ENCODE results near the gene ST6GAL1. TPM values are rescaled to one million over a fixed set of nuclear protein-coding genes. Genes with fewer than 3 reads are reported as not detected.

ST6GAL1 gene
- total RNA-seq, 1 experiment from 2014 or later = 15.6 TPM

DNA sequence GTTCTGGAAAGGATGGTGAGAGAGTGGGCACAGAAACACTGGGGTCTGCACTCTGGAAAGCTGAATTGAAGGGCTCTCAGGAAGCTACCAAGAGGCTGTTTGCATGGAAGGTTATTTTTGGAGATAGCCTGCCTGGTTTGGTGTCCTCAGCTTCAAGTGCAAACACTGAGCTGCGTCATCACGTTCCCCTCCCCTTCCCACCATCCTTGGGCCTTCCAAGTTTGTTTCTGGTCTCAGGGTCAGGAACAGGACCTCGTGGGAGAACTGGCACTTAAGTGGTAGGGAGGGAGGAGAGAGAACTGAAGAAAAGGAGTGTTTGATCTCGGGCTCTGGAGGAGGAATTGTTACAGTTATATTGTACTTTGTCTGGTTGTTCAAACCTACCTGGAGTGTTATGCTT lies 10.6 kb downstream of the ST6GAL1 start:
- no peaks in the 10 kb centered on the region for H3K36me3 ChIP-seq (ENCODE audit: control insufficient read depth in 1 of 2, insufficient read depth in 2 of 2, low read length in 2 of 2)
- no peak overlapping the region for H3K4me3 ChIP-seq (replicated peaks in 1 of 2; ENCODE audit: low read depth in 1 of 2, low read length in 2 of 2)
- H3K27ac ChIP-seq (ENCODE audit: low read depth, low read length) = no peak overlapping the region
- no peak overlapping the region for H3K4me2 ChIP-seq (ENCODE audit: low read length)
- POLR2A ChIA-PET = no interaction called here
- H3K4me1 ChIP-seq (ENCODE audit: control insufficient read depth in 1 of 2, insufficient read depth in 2 of 2, low read length in 2 of 2) = no peaks in the 10 kb centered on the region
- H3K79me2 ChIP-seq (ENCODE audit: insufficient read depth, low read length) = 0 out of 2 replicates have a peak, but pooled peaks cover under 1% of the 10 kb centered on the region
- no peaks in the 10 kb centered on the region for H3K27me3 ChIP-seq (ENCODE audit: insufficient read depth, low read length)
- ATAC-seq = no peak
- H3K9me3 ChIP-seq (ENCODE audit: control insufficient read depth in 1 of 2, insufficient read depth in 1 of 2, low read depth in 1 of 2, low read length in 2 of 2) = no peaks in the 10 kb centered on the region
- RAD21 ChIA-PET (ENCODE audit: low non-redundant PET in 1 of 2, low total read pairs in 2 of 2, uncharacterized antibody in 2 of 2, unreplicated experiment in 2 of 2) = interaction anchor here in 1 of 2 experiments (0.8 kb wide), 1 partner anchor 15 kb away, joined by 7 read pairs; no protein-coding TSS in a partner anchor
- no peaks in the 10 kb centered on the region for H3K9me2 ChIP-seq (ENCODE audit: insufficient read depth)
- H3K9ac ChIP-seq (ENCODE audit: low read length) = no peak overlapping the region
- no peak for TF ChIP-seq SP1 (IDR thresholded peaks at IDR 0.05; ENCODE audit: low read depth)
- no peak for TF ChIP-seq ELF1 (IDR thresholded peaks at IDR 0.05; ENCODE audit: borderline replicate concordance, low read depth)
- no peak for TF ChIP-seq CEBPB (IDR thresholded peaks at IDR 0.05; ENCODE audit: low read depth)
- TF ChIP-seq, protein P1, sequence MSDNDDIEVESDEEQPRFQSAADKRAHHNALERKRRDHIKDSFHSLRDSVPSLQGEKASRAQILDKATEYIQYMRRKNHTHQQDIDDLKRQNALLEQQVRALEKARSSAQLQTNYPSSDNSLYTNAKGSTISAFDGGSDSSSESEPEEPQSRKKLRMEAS (IDR thresholded peaks at IDR 0.05) = no peak
- TF ChIP-seq, protein P2, sequence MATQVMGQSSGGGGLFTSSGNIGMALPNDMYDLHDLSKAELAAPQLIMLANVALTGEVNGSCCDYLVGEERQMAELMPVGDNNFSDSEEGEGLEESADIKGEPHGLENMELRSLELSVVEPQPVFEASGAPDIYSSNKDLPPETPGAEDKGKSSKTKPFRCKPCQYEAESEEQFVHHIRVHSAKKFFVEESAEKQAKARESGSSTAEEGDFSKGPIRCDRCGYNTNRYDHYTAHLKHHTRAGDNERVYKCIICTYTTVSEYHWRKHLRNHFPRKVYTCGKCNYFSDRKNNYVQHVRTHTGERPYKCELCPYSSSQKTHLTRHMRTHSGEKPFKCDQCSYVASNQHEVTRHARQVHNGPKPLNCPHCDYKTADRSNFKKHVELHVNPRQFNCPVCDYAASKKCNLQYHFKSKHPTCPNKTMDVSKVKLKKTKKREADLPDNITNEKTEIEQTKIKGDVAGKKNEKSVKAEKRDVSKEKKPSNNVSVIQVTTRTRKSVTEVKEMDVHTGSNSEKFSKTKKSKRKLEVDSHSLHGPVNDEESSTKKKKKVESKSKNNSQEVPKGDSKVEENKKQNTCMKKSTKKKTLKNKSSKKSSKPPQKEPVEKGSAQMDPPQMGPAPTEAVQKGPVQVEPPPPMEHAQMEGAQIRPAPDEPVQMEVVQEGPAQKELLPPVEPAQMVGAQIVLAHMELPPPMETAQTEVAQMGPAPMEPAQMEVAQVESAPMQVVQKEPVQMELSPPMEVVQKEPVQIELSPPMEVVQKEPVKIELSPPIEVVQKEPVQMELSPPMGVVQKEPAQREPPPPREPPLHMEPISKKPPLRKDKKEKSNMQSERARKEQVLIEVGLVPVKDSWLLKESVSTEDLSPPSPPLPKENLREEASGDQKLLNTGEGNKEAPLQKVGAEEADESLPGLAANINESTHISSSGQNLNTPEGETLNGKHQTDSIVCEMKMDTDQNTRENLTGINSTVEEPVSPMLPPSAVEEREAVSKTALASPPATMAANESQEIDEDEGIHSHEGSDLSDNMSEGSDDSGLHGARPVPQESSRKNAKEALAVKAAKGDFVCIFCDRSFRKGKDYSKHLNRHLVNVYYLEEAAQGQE (IDR thresholded peaks at IDR 0.05; ENCODE audit: low read depth) = no peak
- no peak for TF ChIP-seq SIN3A (IDR thresholded peaks at IDR 0.05; ENCODE audit: low read depth)
- no peak for TF ChIP-seq SRF (IDR thresholded peaks at IDR 0.05; ENCODE audit: low read depth)
- CTCF ChIA-PET = no interaction called here
- no peak for DNase-seq (ENCODE audit: low read depth, low spot score)
- no peak overlapping the region for H2AFZ ChIP-seq (ENCODE audit: low read depth, low read length, poor library complexity, severe bottlenecking)
- no TSS peak for BruUV-seq (replicated peaks)
- H4K20me1 ChIP-seq (ENCODE audit: insufficient read depth) = no peaks in the 10 kb centered on the region
- intact Hi-C loops (cut with micrococcal nuclease) = no loop called here

DNA sequence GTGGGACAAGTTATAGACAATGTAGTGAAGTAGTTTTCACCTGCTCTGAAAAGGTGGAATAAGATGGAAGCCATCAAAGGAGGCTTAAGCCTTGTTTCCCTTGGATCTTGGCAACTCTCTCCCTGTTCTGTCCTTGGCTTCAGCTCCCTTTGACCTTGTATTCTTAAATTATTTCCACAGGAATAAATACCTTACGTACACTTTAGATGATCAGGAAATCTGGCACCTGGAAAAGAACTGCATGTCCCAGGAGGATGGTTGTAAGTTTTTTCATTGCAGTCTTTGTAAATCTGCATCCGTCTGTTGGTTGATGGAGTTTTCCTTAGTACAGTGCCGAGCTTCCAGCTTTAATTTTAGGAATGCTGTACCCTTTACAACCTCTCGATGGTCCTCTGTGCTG lies 11.8 kb downstream of the ST6GAL1 start:
- Histone ChIP-seq H3K27me3 (ENCODE audit: insufficient read depth, low read length) (no peaks in the 10 kb centered on the region), H3K36me3 (ENCODE audit: control insufficient read depth in 1 of 2, insufficient read depth in 2 of 2, low read length in 2 of 2) (no peaks in the 10 kb centered on the region), H3K9me3 (ENCODE audit: control insufficient read depth in 1 of 2, insufficient read depth in 1 of 2, low read depth in 1 of 2, low read length in 2 of 2) (no peaks in the 10 kb centered on the region), H3K4me2 (ENCODE audit: low read length) (no peak overlapping the region), H2AFZ (ENCODE audit: low read depth, low read length, poor library complexity, severe bottlenecking) (no peak overlapping the region), H4K20me1 (ENCODE audit: insufficient read depth) (no peaks in the 10 kb centered on the region), H3K9me2 (ENCODE audit: insufficient read depth) (no peaks in the 10 kb centered on the region), H3K79me2 (ENCODE audit: insufficient read depth, low read length) (no peaks in the 10 kb centered on the region), H3K9ac (ENCODE audit: low read length) (no peak overlapping the region), H3K4me1 (ENCODE audit: control insufficient read depth in 1 of 2, insufficient read depth in 2 of 2, low read length in 2 of 2) (no peaks in the 10 kb centered on the region), H3K4me3 (replicated peaks in 1 of 2; ENCODE audit: low read depth in 1 of 2, low read length in 2 of 2) (no peak overlapping the region), H3K27ac (ENCODE audit: low read depth, low read length) (no peak overlapping the region)
- TF ChIP-seq EGR1 (IDR thresholded peaks at IDR 0.05; ENCODE audit: low read depth) (no peak), EZH2 (IDR thresholded peaks at IDR 0.05) (no peak), SIN3A (IDR thresholded peaks at IDR 0.05; ENCODE audit: low read depth) (no peak)
- TF ChIP-seq, protein P3, sequence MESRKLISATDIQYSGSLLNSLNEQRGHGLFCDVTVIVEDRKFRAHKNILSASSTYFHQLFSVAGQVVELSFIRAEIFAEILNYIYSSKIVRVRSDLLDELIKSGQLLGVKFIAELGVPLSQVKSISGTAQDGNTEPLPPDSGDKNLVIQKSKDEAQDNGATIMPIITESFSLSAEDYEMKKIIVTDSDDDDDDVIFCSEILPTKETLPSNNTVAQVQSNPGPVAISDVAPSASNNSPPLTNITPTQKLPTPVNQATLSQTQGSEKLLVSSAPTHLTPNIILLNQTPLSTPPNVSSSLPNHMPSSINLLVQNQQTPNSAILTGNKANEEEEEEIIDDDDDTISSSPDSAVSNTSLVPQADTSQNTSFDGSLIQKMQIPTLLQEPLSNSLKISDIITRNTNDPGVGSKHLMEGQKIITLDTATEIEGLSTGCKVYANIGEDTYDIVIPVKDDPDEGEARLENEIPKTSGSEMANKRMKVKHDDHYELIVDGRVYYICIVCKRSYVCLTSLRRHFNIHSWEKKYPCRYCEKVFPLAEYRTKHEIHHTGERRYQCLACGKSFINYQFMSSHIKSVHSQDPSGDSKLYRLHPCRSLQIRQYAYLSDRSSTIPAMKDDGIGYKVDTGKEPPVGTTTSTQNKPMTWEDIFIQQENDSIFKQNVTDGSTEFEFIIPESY (IDR thresholded peaks at IDR 0.05; ENCODE audit: extremely low read depth, insufficient replicate concordance, low read length) = no peak
- ATAC-seq = no peak
- intact Hi-C loops (cut with micrococcal nuclease) = no loop called here
- CTCF ChIA-PET = no interaction called here
- RAD21 ChIA-PET (ENCODE audit: low non-redundant PET in 1 of 2, low total read pairs in 2 of 2, uncharacterized antibody in 2 of 2, unreplicated experiment in 2 of 2) = no interaction called here
- no peak for DNase-seq (ENCODE audit: low read depth, low spot score)
- no TSS peak for BruUV-seq (replicated peaks)
- POLR2A ChIA-PET = no interaction called here

All from HCT116 (cell line).